Gastroesophageal sphincter (tissue), 4 donors: Measurements from ENCODE around the gene MLLT1. TPM values are rescaled to one million over a fixed set of nuclear protein-coding genes. Genes with fewer than 3 reads are reported as not detected.
"Not testable (repeated sequence)": the region's sequence is repeated elsewhere in the genome, so short reads cannot be mapped to it uniquely, and the experiment has no call there.

Source experiments
- ATAC-seq: fragments of 150-250 bp; one replicate; pipeline ENCODE4 v1.9.1; 2016; ENCODE audit warnings: mild to moderate bottlenecking, moderate library complexity
- H3K27ac ChIP-seq, 4 donors: fragments of 200-600 bp; sonication (generic) in 3 of 4; 1 replicate in 3 of 4; 2 replicates in 1 of 4; pipeline ENCODE4 v1.5.1; 2016 to 2019
- H3K27me3 ChIP-seq: fragments of 200-600 bp; sonication (generic); one replicate; pipeline ENCODE4 v1.5.1; 2019
- H3K36me3 ChIP-seq, 2 donors: fragments of 200-600 bp; sonication (generic); one replicate each; pipeline ENCODE4 v1.5.1; 2019; ENCODE audit warnings: control low read depth in 1 of 2
- H3K4me1 ChIP-seq, 3 donors: fragments of 200-600 bp; sonication (generic); 1 replicate in 2 of 3; 2 replicates in 1 of 3; pipeline ENCODE4 v1.5.1; 2016 to 2019; ENCODE audit warnings: control low read depth in 2 of 3
- H3K4me3 ChIP-seq, 2 donors: fragments of 200-600 bp; sonication (generic); one replicate each; pipeline ENCODE4 v1.5.1; 2019; ENCODE audit warnings: mild to moderate bottlenecking in 1 of 2, moderate library complexity in 1 of 2
- H3K9me3 ChIP-seq, 3 donors: fragments of 200-600 bp; sonication (generic); one replicate each; pipeline ENCODE4 v1.5.1; 2017 to 2019; ENCODE audit warnings: control low read depth in 2 of 3
- EP300 ChIP-seq: sonication (generic); formaldehyde crosslinking; IDR thresholded peaks from one replicate; pipeline ENCODE4 v1.6.1; 2017; ENCODE audit warnings: antibody characterized with exemption, mild to moderate bottlenecking
- POLR2A ChIP-seq, 2 donors: fragments of 450-650 bp; IDR thresholded peaks; one replicate each; pipeline ENCODE4 v1.6.1; 2017; ENCODE audit warnings: antibody characterized with exemption in 2 of 2, mild to moderate bottlenecking in 2 of 2, moderate library complexity in 1 of 2
- POLR2AphosphoS5 ChIP-seq: sonication (generic); formaldehyde crosslinking; IDR thresholded peaks from one replicate; pipeline ENCODE4 v1.6.1; 2017; ENCODE audit warnings: antibody characterized with exemption
- WGBS, 2 donors: methylation state at CpG; one replicate each; pipeline ENCODE4 v1.1.5; 2018; ENCODE audit warnings: low coverage in 1 of 2; 5-methylcytosine and 5-hydroxymethylcytosine counted together
- total RNA-seq, 4 donors: library from RNA; depleted of rRNA; stranded (reverse); fragments of >200 nt; gene quantifications; one replicate each; pipeline ENCODE4 v1.1.0, GENCODE V29; 2016
- TF ChIP-seq, protein P1 (sequence below), 4 experiments: fragments of 200-600 bp in 2 of 4; fragments of 450-650 bp in 2 of 4; sonication (generic) in 1 of 4; IDR thresholded peaks; one replicate each; pipeline ENCODE4 v1.5.1; 2017 to 2019; ENCODE audit warnings: antibody characterized with exemption in 4 of 4, mild to moderate bottlenecking in 2 of 4, moderate library complexity in 2 of 4

MLLT1 gene
- total RNA-seq, 4 donors from 2014 or later, result 21.4 to 42.5 (median 23.8) TPM

DNA sequence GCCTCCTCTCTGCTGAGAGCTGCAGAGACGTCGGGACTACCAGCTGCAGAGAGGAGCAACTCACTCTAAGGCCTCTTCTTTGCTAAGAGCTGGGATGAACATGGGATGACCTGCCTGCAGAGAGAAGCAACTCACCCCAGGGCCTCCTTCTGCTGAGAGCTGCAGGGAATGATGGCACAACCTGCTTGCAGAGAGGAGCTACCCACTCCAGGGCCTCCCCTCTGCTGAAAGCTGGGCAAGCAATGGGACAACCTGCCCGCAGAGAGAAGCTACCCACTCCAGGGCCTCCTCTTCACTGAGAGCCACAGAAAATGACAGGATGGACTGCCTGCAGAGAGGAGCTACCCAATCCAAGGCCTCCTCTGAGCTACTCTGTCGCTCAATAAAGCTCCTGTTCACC, 6.9 kb upstream of the MLLT1 start:
- Histone ChIP-seq H3K4me3 (no peak overlapping the region), H3K4me1 (no peaks in the 10 kb centered on the region)

GRCh38 chr19:6282393-6282792, 2.6 kb upstream of the MLLT1 start:
- ATAC-seq, H3K27ac ChIP-seq, H3K36me3 ChIP-seq, H3K4me3 ChIP-seq, H3K27me3 ChIP-seq: not testable (repeated sequence)
- peaks cover 0 to 24% (median 14%) of the 10 kb centered on the region in 3 donors for H3K4me1 ChIP-seq
- WGBS, 2 donors, result 74 to 86% methylated on average over 6 of the region's 6 CpGs
- H3K9me3 ChIP-seq, result peaks cover 0 to 13% (median 4%) of the 10 kb centered on the region in 3 donors

More for the DNA sequence above, 6.9 kb upstream of the MLLT1 start:
- Histone ChIP-seq H3K9me3 (peaks cover 0 to 47% (median 6%) of the 10 kb centered on the region in 3 donors), H3K36me3 (no peaks in the 10 kb centered on the region), H3K27me3 (no peaks in the 10 kb centered on the region), H3K27ac (no peak overlapping the region)
- 88% methylated on average over 1 of the region's 4 CpGs; no CpG with 5 or more reads in 1 of the 2 donors for WGBS, 2 donors
- TF ChIP-seq POLR2A (IDR thresholded peaks at IDR 0.05) (no peak), POLR2AphosphoS5 (no peak), EP300 (no peak)
- TF ChIP-seq, protein P1, sequence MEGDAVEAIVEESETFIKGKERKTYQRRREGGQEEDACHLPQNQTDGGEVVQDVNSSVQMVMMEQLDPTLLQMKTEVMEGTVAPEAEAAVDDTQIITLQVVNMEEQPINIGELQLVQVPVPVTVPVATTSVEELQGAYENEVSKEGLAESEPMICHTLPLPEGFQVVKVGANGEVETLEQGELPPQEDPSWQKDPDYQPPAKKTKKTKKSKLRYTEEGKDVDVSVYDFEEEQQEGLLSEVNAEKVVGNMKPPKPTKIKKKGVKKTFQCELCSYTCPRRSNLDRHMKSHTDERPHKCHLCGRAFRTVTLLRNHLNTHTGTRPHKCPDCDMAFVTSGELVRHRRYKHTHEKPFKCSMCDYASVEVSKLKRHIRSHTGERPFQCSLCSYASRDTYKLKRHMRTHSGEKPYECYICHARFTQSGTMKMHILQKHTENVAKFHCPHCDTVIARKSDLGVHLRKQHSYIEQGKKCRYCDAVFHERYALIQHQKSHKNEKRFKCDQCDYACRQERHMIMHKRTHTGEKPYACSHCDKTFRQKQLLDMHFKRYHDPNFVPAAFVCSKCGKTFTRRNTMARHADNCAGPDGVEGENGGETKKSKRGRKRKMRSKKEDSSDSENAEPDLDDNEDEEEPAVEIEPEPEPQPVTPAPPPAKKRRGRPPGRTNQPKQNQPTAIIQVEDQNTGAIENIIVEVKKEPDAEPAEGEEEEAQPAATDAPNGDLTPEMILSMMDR (IDR thresholded peaks at IDR 0.05), result no peak
- ATAC-seq, result no peak

GRCh38 chr19:6279620-6279930, 200 bp downstream of the MLLT1 start:
- Histone ChIP-seq H3K27me3 (no peaks in the 10 kb centered on the region), H3K4me1 (peaks cover 5 to 52% (median 38%) of the 10 kb centered on the region in 3 donors), H3K4me3 (peak overlapping the region; percentile 73 to 90), H3K27ac (peak overlapping the region; percentile 39 to 88 (median 85)), H3K9me3 (no peaks in the 10 kb centered on the region), H3K36me3 (no peaks in the 10 kb centered on the region)
- peak; percentile 44 for ATAC-seq
- TF ChIP-seq EP300 (no peak), POLR2AphosphoS5 (no peak), POLR2A (IDR thresholded peaks at IDR 0.05) (no peak)
- TF ChIP-seq, protein P1 (IDR thresholded peaks at IDR 0.05), result no peak
- no CpG with 5 or more reads among the region's 59 CpGs for WGBS, 2 donors

DNA sequence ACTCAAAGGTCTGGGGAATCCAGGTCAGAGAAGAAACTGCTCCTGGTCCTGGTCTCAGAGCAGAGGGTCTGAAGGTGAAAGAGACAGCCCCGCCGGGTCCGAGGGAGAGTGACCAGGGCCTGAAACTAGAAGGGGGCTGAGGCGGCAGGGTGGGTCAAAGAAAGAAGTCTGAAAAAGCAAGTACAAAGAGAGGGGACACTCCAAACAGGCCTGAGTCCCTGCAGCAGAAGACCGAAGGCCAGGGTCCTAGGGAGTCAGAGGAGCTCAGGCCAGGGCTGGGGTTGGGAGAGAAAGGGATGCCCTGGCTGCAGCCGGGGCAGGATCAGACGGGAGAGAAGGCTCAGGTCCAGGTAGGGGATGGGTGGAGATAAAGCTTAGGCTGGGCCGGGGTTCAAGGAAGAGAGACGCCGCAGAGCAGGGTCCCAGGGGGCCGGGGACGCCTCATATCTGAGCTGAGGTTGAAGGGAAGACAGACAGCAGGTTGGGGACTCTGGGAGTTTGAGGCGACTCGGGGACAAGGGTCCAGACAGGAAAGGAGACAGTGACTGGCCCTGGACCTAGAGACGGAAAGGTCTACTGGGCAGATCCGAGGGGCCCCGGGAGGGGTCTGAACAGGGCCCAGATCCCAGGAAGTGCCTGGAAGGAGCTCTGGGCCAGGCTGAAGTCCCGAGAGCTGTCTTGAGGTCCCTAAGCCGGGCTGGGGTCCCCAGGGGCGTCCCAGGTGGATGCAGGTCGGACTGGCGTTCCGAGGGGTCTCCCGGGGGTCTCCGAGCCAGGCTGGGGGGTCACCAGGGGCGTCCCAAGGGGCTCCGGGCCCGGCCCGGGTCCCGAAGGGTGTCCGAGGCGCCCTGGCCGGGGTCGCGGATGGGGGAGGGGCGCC, 795 bp downstream of the MLLT1 start:
- no peak for ATAC-seq
- peaks cover 7 to 58% (median 44%) of the 10 kb centered on the region in 3 donors for H3K4me1 ChIP-seq

GRCh38 chr19:6278051-6278450, 1.7 kb downstream of the MLLT1 start:
- no peak for ATAC-seq
- Histone ChIP-seq H3K4me1 (peaks cover 11 to 67% (median 51%) of the 10 kb centered on the region in 3 donors), H3K4me3 (peak overlapping the region in 1 of 2 donors; percentile 90), H3K27ac (peak overlapping the region in 3 of 4 donors; percentile 84 to 88 (median 86)), H3K36me3 (no peaks in the 10 kb centered on the region), H3K27me3 (no peaks in the 10 kb centered on the region), H3K9me3 (no peaks in the 10 kb centered on the region)
- 62 to 68% methylated on average over 4 of the region's 9 CpGs for WGBS, 2 donors
- TF ChIP-seq, protein P1 (IDR thresholded peaks at IDR 0.05), result no peak
- TF ChIP-seq POLR2A (IDR thresholded peaks at IDR 0.05) (no peak), POLR2AphosphoS5 (no peak), EP300 (no peak)

More for the DNA sequence above, 795 bp downstream of the MLLT1 start:
- TF ChIP-seq POLR2AphosphoS5, result no peak
- TF ChIP-seq, protein P1 (IDR thresholded peaks at IDR 0.05), result peak in 1 of 4 experiments; percentile 1
- H3K27ac ChIP-seq, result peak overlapping the region; percentile 39 to 88 (median 85)
- H3K27me3 ChIP-seq, result no peaks in the 10 kb centered on the region
- H3K4me3 ChIP-seq, result peak overlapping the region; percentile 73 to 90
- WGBS, 2 donors, result 9 to 13% methylated on average over 7 to 14 of the region's 36 CpGs
- no peaks in the 10 kb centered on the region for H3K36me3 ChIP-seq
- no peaks in the 10 kb centered on the region for H3K9me3 ChIP-seq
